Neural cell (in vitro differentiated cells): ENCODE results near the gene DLK2.
"Not testable (repeated sequence)": the region's sequence is repeated elsewhere in the genome, so short reads cannot be mapped to it uniquely, and the experiment has no call there.

Experiments
- EP300 ChIP-seq: fragments of 450-650 bp; conservative IDR thresholded peaks from 2 replicates; pipeline ENCODE4 v1.6.1; 2014; ENCODE audit warnings: antibody characterized with exemption, mild to moderate bottlenecking, moderate library complexity; ENCODE audit not compliant: poor library complexity, severe bottlenecking
- EZH2 ChIP-seq: fragments of 200-600, 300-800 bp; shearing (Covaris generic), sonication (generic); IDR thresholded peaks from 2 replicates; pipeline ENCODE4 v1.6.1; 2014; ENCODE audit warnings: antibody characterized with exemption, low read length, borderline replicate concordance, mild to moderate bottlenecking; ENCODE audit not compliant: insufficient read depth, poor library complexity, severe bottlenecking
- POLR2AphosphoS5 ChIP-seq: IDR thresholded peaks from 2 replicates; pipeline ENCODE4 v1.6.1; 2012
- RAD21 ChIP-seq: fragments of 450-650 bp; conservative IDR thresholded peaks from 2 replicates; pipeline ENCODE4 v1.6.1; 2014; ENCODE audit warnings: antibody characterized with exemption, mild to moderate bottlenecking, moderate library complexity
- SMC3 ChIP-seq: fragments of 450-650 bp; conservative IDR thresholded peaks from 2 replicates; pipeline ENCODE4 v1.6.1; 2014; ENCODE audit warnings: antibody characterized with exemption, mild to moderate bottlenecking, moderate library complexity; ENCODE audit not compliant: poor library complexity
- TAF1 ChIP-seq: IDR thresholded peaks from 2 replicates; pipeline ENCODE4 v1.6.1; 2012; ENCODE audit warnings: low read depth
- TF ChIP-seq, protein P1 (sequence below): IDR thresholded peaks from 2 replicates; pipeline ENCODE4 v1.6.1; 2012; ENCODE audit warnings: borderline replicate concordance
- TF ChIP-seq, protein P2 (sequence below): fragments of 450-650 bp; IDR thresholded peaks from 2 replicates; pipeline ENCODE4 v1.5.1; 2014; ENCODE audit warnings: antibody characterized with exemption, mild to moderate bottlenecking, moderate library complexity; ENCODE audit not compliant: poor library complexity, severe bottlenecking

DNA sequence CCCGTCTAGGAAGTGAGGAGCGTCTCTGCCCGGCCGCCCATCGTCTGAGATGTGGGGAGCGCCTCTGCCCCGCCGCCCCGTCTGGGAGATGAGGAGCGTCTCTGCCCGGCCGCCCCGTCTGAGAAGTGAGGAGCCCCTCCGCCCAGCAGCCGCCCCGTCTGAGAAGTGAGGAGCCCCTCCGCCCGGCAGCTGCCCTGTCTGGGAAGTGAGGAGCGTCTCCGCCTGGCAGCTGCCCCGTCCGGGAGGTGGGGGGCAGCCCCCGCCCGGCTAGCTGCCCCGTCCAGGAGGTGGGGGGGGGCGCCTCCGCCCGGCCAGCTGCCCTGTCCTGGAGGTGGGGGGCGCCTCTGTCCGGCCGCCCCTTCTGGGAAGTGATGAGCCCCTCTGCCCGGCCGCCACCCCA lies 30.3 kb downstream of the DLK2 start:
- TF ChIP-seq, protein P1, sequence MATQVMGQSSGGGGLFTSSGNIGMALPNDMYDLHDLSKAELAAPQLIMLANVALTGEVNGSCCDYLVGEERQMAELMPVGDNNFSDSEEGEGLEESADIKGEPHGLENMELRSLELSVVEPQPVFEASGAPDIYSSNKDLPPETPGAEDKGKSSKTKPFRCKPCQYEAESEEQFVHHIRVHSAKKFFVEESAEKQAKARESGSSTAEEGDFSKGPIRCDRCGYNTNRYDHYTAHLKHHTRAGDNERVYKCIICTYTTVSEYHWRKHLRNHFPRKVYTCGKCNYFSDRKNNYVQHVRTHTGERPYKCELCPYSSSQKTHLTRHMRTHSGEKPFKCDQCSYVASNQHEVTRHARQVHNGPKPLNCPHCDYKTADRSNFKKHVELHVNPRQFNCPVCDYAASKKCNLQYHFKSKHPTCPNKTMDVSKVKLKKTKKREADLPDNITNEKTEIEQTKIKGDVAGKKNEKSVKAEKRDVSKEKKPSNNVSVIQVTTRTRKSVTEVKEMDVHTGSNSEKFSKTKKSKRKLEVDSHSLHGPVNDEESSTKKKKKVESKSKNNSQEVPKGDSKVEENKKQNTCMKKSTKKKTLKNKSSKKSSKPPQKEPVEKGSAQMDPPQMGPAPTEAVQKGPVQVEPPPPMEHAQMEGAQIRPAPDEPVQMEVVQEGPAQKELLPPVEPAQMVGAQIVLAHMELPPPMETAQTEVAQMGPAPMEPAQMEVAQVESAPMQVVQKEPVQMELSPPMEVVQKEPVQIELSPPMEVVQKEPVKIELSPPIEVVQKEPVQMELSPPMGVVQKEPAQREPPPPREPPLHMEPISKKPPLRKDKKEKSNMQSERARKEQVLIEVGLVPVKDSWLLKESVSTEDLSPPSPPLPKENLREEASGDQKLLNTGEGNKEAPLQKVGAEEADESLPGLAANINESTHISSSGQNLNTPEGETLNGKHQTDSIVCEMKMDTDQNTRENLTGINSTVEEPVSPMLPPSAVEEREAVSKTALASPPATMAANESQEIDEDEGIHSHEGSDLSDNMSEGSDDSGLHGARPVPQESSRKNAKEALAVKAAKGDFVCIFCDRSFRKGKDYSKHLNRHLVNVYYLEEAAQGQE = not testable (repeated sequence)
- TF ChIP-seq, protein P2, sequence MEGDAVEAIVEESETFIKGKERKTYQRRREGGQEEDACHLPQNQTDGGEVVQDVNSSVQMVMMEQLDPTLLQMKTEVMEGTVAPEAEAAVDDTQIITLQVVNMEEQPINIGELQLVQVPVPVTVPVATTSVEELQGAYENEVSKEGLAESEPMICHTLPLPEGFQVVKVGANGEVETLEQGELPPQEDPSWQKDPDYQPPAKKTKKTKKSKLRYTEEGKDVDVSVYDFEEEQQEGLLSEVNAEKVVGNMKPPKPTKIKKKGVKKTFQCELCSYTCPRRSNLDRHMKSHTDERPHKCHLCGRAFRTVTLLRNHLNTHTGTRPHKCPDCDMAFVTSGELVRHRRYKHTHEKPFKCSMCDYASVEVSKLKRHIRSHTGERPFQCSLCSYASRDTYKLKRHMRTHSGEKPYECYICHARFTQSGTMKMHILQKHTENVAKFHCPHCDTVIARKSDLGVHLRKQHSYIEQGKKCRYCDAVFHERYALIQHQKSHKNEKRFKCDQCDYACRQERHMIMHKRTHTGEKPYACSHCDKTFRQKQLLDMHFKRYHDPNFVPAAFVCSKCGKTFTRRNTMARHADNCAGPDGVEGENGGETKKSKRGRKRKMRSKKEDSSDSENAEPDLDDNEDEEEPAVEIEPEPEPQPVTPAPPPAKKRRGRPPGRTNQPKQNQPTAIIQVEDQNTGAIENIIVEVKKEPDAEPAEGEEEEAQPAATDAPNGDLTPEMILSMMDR = not testable (repeated sequence)
- not testable (repeated sequence) for TF ChIP-seq EZH2, POLR2AphosphoS5, EP300, SMC3, TAF1, RAD21
